ENCODE measurements around the gene KRT28.

Gene KRT28, protein sequence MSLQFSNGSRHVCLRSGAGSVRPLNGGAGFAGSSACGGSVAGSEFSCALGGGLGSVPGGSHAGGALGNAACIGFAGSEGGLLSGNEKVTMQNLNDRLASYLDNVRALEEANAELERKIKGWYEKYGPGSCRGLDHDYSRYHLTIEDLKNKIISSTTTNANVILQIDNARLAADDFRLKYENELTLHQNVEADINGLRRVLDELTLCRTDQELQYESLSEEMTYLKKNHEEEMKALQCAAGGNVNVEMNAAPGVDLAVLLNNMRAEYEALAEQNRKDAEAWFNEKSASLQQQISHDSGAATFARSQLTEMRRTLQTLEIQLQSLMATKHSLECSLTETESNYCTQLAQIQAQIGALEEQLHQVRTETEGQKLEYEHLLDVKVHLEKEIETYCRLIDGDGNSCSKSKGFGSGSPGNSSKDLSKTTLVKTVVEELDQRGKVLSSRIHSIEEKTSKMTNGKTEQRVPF

DNA sequence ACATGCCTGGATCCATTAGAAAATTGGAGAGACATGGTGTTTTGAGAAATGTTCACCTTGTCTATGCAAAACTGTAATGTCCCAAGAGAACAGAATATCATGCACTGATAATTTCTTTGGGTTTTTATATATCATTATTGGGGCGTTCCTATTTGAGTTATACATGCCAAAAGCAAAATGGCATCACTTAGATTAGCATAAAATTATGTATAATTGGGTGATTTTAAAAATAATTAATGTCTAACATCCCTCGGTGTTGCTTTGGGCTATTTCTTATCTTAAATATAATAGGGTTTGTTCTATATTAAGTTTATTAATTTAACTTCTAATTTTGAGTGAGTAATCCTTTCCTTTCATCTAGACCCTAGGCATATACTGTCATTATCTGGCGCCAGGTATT, at the start of gene KRT28:
Gene KRT28, minus strand, starts transcription at position 101 of the 400 bp plus-strand sequence. Its CDS starts 66 bp downstream, at position 35.
- DNase-seq = no peak

DNA sequence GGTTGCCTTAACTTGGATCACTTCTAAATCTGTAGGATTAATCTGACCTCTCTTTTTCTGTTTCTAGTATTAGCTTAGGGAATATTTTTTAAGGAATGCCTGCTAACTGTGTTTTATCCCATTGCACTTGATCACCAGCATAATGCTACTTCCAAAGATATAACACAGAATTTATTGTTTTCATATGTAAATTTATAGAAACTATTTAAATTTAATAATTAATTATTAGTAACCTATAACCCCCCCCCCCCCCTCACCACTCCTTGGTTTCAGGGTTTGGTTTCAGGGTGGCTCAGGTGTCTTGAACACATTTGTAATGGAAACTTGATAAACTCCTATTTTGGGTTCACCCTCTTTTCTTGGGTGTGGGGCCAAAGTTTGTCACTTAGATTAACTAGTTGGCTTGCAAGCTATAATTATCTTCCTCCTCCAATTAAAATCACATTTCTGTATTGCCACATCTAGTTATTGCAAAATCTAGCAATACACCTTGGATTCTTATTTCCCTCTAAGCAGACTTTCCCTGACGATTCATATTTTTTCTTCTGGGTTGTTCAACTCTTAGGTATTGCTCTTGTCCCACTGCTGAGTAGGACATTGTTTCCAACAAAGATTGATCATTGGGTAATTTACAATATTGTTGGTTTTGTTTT, 49.0 kb upstream of the KRT28 start:
- DNase-seq = no peak

DNA sequence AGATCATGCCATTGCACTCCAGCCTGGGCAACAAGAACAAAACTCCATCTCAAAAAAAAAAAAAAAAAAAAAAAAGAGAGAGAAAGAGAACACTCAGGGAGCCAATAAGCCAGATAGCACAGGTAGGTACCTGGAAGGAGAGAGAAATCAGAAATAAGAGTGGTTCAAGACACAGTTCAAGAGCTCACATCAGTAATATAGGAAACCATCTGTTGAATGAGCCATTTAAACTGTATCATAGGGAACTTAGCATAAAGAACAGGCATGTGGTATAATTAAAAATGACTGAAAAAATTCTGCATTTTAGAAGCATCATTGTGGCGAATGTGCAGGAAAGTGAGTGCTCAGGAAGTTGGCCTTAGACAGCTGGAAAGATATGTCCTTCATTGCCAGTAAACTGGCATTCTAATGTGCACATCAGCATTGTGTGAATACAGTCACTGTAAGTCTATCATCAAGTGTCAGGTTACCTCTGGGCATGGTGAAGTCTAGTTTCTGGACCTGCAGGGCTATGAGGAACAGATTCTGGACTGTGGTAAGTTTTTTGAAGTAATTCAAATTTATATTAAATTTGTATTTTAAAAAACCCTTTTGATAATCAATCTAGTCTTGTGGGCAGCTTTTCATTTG, 46.9 kb upstream of the KRT28 start:
- no peak for DNase-seq

DNA sequence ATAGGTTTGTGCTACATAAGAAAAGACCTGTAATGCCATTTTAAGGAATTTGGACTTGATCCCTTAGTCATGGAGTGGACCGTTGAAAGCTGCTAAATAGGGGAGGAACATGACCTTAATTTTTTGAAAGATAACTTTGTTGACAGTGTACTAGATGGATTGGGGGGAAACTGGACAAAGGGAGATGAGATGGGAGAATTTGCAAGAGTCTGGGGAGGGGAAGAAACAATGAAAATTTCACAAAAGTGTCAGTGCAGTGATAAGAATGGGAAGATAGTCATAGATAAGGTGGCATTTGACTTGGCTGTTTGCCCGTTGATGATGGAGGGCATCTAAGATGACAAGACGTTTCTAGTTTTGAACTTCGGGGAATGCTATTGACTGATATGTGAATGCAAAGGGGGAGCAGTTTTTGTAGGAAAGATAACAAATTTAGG, 44.9 kb upstream of the KRT28 start:
- no peak for DNase-seq

DNA sequence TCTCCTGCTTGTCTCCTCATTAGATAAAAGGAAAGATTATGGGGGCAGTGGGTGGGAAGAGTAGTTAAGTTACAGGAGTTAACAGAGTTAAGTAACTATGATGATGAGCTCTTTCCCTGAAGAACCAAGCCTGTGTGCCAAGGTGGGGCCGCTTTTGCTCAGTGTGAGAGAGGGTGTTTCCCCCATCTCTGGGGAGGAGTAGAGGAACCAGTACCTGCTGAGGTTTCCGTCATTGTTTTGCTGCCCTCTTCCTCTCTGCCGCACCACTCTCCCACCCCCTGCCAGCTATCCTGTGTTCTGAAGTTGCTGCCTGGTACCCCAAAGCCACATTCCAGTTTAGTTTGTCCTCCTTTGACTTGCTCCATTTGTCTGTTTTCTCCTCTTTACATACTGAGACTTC, 43.5 kb upstream of the KRT28 start:
- no peak for DNase-seq

DNA sequence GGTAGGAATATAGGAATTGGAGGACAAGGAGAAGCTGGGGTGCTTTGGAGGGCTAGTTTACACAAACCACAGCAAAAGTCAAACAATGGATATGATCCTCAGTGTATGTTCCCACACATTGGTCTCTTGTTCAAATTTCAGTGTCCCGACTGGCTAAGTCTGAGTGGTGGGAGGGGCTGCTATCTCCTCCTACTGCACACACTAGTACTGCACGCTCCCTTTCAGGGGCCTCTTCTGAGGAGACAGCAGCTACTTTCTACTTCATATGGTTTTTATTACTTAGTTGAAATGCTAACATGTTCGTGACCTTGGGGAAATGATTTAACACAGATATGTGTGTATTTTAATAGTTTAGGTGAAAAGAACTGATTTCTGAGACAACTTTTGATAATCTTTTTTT, 41.5 kb upstream of the KRT28 start:
- no peak for DNase-seq

DNA sequence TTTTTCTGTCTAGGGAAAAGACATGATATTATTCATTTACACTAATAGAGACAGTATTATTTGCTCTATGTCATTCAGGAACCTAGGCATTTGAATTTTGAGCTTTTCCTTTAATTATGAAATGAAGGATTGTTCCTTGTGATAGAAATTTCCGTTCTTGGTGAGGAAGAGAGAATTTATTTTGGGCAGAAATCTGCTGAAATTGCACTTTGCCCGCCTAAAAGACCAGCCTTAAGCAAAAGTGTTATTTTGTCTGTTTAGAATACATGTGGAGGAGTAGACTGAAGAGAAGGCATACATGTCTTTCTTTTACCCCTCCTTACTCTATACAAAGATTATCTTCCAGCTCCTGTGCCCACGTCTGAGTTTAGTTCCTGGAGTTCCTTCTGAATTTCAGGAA, 39.4 kb upstream of the KRT28 start:
- DNase-seq = no peak

DNA sequence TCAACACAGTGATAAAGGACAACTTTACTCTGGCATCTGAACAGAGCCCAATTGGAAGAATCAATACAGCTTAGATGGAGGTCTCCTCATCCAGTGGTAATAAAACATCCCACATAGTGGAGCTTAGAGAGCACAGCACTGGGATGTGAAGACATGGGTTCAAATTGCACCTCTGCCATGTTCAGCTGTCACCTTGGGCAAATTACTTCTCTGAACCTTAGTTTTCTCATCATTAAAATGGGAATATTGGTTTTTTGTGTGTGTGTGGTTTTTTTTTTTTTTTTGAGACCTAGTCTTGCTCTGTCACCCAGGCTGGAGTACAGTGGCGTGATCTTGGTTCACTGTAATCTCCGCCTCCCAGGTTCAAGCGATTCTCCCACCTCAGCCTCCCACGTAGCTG, 36.3 kb upstream of the KRT28 start:
- no peak for DNase-seq

DNA sequence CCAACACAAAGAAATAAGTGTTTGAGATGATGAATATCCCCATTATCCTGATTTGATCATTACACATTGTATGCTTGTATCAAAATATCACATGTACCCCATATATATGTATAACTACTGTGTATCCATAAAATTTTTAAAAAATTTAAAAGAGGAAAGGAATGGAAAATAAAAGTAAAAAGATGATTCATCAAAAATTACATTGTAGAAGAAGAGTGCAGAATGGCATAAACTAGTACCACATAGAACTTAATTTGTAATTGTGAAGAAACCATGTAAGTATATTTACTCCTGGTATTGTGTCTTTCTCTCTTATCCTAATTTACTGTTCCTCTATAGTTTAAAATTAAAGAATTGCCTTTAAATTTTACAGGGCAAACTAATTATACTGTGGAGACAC, 34.1 kb upstream of the KRT28 start:
- DNase-seq = no peak

DNA sequence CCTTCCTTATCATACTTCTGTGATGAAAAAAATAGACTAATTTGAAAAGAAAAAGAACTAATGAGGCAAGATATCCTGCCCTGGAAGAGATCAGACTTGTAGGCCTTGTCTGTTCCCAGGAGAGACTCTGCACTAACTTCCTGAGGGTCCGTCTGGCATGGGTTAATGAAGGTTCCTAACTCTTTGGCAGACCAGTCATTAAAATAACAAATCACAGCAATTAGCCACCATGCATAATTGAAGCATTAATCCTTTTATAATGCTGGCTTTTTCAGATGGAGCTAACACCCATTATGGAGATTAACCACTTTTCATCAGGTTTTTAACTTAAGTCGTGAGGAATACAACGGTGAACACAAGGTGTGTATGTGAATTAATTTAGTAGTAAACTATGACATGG, 33.1 kb upstream of the KRT28 start:
- no peak for DNase-seq

DNA sequence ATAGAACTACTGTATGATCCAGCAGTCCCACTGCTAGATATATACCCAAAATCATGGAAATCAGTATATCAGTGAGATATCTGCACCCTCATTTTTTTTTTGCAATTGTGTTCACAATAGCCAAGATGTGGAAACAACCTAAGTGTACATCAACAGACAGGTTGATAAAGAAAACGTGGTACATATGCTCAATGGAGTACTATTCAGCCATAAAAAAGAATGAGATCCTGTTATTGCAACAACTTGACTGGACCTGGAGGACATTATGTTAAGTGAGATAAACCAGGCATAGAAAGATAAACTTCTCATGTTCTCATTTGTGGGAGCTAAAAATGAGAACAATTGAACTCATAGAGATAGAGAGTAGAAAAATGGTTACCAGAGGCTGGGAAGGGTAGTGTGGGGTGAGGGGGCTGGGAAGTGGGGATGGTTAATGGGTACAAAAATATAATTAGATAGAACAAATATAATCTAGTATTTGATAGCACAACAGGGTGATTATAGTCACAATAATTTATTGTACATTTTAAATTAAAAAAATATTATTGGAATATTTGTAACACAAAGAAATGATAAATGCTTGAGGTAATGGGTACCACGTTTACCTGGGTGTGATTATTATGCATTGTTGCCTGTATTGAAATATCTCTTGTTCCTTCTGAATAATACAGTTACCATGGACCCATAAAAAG, 30.5 kb upstream of the KRT28 start:
- DNase-seq = no peak

DNA sequence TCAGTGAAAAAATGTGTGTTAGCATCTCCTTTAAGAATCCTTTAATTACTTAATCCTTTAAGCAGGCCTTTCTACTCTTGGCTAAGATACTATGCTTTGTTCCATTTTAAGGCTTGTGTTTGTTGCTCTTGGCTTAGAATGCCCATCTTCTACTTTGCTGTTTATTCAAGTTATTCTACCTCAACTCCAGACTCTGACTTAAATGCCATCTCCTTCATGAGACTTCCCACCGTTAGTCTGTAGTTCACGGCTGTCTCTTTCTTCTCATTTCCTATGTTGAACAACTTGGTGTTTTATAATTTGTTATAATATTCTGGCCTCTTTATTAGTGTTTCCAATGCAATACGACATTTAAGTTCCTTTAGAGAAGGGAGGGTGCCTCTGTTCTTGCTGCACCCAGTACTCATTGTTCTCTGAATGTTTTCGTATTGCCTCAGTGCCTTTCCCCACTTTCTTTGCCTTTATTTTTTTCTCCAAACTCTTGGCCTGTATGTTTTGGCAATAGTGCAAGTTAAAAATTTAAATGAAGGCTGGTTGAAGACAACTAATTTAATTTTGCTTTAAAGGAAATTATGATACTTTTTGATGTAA, 28.8 kb upstream of the KRT28 start:
- DNase-seq = no peak

DNA sequence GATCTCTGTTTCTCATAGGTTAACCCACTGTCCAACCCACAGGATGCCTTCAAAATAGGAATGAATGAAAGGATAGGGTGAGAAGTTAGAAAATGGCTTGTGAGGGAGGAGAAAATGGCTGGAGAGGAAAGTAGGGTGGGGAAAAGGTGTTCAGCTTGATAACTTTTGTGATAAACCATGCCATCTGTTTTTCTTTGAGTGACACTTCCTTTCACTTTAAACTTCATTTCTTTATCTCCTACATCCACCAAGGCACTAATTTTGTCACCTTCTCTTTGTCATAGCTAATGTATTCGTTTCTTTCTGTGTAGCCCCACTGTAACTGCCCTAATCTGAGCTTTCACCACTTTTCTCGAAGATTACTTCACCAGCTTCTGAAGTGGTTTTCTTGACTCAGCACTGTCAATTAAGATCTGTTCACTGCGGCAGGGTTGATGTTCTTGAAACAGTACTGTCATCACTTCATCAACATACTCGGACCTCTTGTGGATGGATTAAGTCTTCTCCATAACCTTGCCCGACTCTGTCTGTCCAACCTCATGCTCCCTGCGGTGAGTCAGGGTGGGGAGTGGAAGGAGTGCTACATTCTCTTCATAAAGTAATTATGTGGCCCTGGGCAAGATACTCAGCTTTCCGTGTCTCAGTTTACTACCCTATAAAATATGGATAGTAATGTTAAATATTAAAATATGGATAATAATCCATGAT, 28.1 kb upstream of the KRT28 start:
- DNase-seq = no peak

DNA sequence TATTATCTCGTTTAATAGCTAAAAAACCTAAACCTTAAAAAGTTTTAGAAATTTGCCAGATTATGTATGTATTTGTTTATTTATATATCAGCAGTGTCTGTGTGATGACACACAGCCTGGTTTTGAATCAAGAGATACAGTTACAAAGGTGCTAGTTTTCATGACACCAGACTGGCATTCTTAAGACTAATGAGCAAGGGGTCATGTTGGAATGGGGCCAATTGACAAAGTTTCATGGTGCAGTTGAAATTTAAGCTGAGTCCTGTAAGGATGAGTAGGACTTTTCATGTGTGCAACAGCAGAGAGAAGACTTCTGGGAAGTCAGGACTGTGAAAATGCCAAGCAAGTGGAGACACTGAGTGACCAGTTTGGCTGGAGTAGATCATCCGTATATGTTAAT, 25.8 kb upstream of the KRT28 start:
- no peak for DNase-seq

DNA sequence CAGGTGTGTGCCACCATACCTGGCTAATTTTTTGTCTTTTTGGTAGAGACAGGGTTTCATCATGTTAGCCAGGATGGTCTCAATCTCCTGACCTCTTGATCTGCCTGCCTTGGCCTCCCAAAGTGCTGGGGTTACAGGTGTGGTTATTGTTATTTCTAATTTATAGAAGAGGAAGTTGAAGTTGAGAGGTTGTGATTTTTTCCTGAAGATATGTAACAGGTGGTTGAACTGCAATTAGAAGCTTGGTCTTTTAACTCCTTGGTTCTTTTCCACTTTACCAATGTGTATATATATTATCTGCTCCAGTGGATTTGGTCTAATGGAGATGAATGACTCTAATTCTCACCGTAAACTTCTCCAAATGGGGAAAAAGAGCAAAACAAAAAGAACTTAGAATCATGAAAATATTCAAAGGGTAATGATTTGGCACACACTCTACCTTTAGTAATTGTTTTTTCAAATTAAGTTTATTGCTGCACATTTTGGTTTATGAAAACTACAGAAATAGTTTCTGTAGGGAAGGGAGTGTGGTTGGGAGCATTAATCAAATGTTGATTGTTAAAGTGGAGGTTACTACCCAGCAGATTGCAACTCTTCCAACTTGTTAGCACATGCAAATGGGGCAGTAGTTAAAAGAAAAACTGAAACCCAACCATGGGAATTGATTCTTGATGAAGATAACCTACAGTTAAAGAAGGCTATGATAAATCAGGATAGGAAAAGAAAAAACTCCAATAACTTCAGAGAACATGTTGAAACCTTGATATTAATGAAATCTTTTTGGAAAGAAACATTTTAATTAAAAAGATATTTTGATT, 24.5 kb upstream of the KRT28 start:
- no peak for DNase-seq

DNA sequence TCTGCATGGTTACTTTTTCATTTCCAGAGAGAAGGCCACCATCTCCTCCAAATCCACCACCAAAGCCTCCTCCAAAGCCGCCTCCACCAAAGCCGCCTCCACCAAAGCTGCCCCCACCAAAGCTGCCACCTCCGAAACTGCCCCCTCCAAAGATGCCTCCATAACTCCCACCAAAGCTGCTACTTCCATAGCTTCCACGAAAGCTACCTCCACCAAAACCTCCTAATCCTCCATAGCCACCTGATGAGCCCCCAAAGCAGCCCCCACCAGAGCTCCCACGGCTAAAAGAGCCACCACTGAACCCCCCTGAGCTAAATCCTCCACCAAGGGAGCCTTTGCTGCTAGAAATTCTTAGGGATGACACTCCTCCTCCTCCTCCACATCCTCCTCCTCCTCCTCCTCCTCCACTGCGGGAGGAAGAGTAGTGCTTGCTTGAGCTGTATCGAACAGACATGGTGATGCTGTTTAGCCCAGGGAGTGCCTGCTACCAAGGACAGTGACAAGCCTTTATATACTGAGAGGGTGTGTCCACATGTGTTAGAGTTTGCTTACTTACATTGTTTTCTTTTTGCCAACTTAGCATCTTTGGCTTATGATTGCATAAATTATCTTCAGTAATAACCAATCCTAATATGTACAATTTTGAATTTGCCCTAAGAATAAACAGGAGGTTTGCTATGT, 22.5 kb upstream of the KRT28 start, which contains the start of gene KRT10:
Gene KRT10, minus strand, starts transcription at position 483 of the 681 bp plus-strand sequence. Its CDS starts 29 bp downstream, at position 454.
- DNase-seq = no peak

DNA sequence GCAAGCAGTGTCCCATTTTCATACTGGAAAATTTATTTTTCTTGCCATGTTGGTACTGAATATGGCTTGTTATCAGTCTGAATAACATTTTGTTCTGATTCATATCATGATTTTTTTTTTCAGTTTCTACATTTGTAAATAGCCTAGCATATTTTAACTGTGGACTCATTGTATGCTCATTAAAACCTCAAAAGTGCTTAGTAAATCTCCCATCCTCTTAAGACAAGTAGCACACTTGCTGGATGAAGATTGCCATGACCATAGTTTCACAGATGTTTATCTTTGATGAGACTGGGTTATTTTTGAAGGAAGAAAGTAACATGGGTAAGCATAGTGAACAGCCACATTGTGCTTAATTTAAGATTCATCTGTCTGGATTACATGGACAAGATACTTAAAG, 21.8 kb upstream of the KRT28 start:
- DNase-seq = no peak

DNA sequence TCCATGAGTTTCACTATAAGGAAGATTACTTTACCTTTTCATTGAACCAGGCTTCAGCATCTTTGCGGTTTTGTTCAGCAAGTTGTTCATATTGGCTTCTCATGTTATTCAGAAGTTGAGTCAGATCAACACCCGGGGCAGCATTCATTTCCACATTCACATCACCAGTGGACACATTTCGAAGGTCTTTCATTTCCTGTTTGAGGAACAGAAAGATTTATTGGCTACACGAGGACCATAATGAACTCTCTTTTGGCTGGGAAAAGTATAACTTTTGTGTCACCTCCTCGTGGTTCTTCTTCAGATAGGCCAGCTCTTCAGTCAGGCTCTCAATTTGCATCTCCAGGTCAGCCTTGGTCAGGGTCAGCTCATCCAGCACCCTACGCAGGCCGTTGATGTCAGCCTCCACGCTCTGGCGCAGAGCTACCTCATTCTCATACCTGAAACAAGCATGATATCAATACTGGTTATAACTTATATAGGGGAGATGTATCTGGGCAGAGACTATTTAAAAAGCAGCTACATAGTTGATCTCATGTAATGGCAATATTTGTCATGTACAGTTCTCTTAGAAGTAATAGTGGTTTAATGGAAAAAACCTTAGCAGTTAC, 20.6 kb upstream of the KRT28 start:
- no peak for DNase-seq

DNA sequence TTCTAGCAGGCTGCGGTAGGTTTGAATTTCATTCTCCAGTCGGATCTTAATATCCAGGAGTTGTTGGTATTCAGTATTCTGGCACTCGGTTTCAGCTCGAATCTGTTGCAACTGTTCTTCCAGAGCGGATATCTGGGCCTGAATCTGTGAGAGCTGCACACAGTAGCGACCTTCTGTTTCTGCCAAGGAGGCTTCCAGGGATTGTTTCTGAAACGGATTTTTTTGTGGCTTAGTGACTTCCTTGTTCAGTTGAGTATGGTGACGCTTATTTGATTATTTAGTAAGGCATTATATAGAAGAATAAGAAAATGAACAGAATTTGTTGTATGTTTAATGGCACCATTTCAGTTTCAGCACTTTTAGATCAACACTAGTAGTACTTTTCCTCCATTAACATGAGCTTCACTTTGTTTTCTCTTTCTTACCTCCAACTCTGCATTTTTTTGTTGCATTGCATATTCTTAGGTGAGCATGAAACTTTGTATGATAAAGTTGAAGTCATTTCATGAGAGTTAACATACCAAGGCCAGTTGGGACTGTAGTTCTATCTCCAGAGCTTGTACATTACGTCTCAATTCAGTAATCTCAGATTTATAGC, 19.9 kb upstream of the KRT28 start:
- no peak for DNase-seq

Measured in SW 1271 (cell line).